Vagina (tissue), 2 donors: Measurements from ENCODE around the gene TENM4. TPM values are rescaled to one million over a fixed set of nuclear protein-coding genes. Genes with fewer than 3 reads are reported as not detected.

Source experiments
- DNase-seq, 2 donors: peaks; one replicate each; pipeline ENCODE4 v3.0.0-alpha.2; 2017; ENCODE audit errors: extremely low spot score in 2 of 2
- H3K27ac ChIP-seq: fragments of 200-600 bp; sonication (generic); one replicate; pipeline ENCODE4 v1.5.1; 2019
- H3K27me3 ChIP-seq: fragments of 200-600 bp; sonication (generic); one replicate; pipeline ENCODE4 v1.5.1; 2019
- H3K36me3 ChIP-seq, 2 donors: fragments of 200-600 bp; sonication (generic); one replicate each; pipeline ENCODE4 v1.5.1; 2017 to 2019
- H3K4me1 ChIP-seq: fragments of 200-600 bp; sonication (generic); one replicate; pipeline ENCODE4 v1.5.1; 2019
- H3K4me3 ChIP-seq, 2 donors: fragments of 200-600 bp; sonication (generic); 1 replicate in 1 of 2; 2 replicates in 1 of 2; pipeline ENCODE4 v1.5.1; 2016 to 2019
- H3K9me3 ChIP-seq: fragments of 200-600 bp; sonication (generic); one replicate; pipeline ENCODE4 v1.5.1; 2019
- POLR2A ChIP-seq, 2 donors: fragments of 450-650 bp; IDR thresholded peaks; one replicate each; pipeline ENCODE4 v1.6.1; 2017; ENCODE audit warnings: antibody characterized with exemption in 2 of 2, mild to moderate bottlenecking in 2 of 2, moderate library complexity in 2 of 2
- POLR2AphosphoS5 ChIP-seq, 2 donors: sonication (generic); formaldehyde crosslinking; IDR thresholded peaks; one replicate each; pipeline ENCODE4 v1.9.0; 2017; ENCODE audit warnings: antibody characterized with exemption in 2 of 2, mild to moderate bottlenecking in 2 of 2, low read depth in 1 of 2; ENCODE audit not compliant: insufficient read depth in 1 of 2
- intact Hi-C: fragments of 100-400 bp; cut with DNase I; formaldehyde crosslinking; loops from one replicate; pipeline ENCODE4 v1.15.1; 2023
- total RNA-seq: library from RNA; depleted of rRNA; stranded (reverse); fragments of >200 nt; gene quantifications from one replicate; pipeline ENCODE4 v1.2.3, GENCODE V29; 2016
- TF ChIP-seq, protein P1 (sequence below), 3 experiments: fragments of 450-650 bp in 2 of 3; fragments of 200-600 bp in 1 of 3; sonication (generic) in 1 of 3; IDR thresholded peaks; one replicate each; pipeline ENCODE4 v1.5.1; 2017 to 2019; ENCODE audit warnings: antibody characterized with exemption in 3 of 3, mild to moderate bottlenecking in 2 of 3, moderate library complexity in 2 of 3

Gene TENM4
- total RNA-seq, 1 donor from 2014 or later = 12.5 TPM

GRCh38 chr11:79402912-79403311, 37.9 kb downstream of the TENM4 start:
- Histone ChIP-seq H3K4me3 (no peak overlapping the region), H3K27me3 (no peaks in the 10 kb centered on the region), H3K9me3 (no peaks in the 10 kb centered on the region), H3K27ac (no peak overlapping the region), H3K4me1 (no peaks in the 10 kb centered on the region), H3K36me3 (no peaks in the 10 kb centered on the region)
- TF ChIP-seq POLR2A (IDR thresholded peaks at IDR 0.05) = no peak
- TF ChIP-seq, protein P1, sequence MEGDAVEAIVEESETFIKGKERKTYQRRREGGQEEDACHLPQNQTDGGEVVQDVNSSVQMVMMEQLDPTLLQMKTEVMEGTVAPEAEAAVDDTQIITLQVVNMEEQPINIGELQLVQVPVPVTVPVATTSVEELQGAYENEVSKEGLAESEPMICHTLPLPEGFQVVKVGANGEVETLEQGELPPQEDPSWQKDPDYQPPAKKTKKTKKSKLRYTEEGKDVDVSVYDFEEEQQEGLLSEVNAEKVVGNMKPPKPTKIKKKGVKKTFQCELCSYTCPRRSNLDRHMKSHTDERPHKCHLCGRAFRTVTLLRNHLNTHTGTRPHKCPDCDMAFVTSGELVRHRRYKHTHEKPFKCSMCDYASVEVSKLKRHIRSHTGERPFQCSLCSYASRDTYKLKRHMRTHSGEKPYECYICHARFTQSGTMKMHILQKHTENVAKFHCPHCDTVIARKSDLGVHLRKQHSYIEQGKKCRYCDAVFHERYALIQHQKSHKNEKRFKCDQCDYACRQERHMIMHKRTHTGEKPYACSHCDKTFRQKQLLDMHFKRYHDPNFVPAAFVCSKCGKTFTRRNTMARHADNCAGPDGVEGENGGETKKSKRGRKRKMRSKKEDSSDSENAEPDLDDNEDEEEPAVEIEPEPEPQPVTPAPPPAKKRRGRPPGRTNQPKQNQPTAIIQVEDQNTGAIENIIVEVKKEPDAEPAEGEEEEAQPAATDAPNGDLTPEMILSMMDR (IDR thresholded peaks at IDR 0.05) = no peak
- TF ChIP-seq POLR2AphosphoS5 (IDR thresholded peaks at IDR 0.05; ENCODE audit: insufficient read depth in 1 of 2, low read depth in 1 of 2) = no peak
- intact Hi-C loops = no loop called here
- DNase-seq = no peak

DNA sequence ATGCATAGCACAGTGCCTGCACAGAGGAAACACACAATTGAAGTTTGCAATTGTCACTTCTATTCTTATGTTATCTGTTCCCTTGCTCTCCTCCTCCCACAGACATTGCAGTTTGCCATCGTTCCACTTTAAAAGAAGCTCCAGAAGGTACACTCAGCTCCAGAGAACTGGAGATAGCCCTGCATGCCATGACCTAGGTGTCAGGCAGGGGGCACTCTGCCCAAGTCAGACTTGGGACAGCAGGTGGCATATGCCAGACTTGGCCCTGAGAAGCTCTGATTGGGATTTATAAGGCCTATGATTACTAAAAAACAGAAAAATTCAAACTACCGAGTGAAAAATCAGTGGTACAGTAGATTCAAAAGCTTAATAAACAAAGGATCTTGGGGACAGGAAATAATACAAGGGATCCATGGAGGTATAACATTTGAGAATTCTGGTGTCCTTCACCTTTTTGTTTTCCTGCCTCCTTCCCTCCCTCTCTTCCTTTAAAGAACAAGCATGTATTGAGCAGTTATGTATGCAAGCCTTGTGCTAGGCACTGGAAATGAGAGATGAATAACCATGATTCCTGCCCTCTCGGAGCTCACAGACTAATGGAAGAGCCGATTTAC, 40.0 kb downstream of the TENM4 start:
- DNase-seq = no peak
- Histone ChIP-seq H3K9me3 (no peaks in the 10 kb centered on the region), H3K36me3 (no peaks in the 10 kb centered on the region), H3K4me1 (no peaks in the 10 kb centered on the region), H3K27ac (no peak overlapping the region), H3K27me3 (no peaks in the 10 kb centered on the region), H3K4me3 (no peak overlapping the region)
- TF ChIP-seq POLR2A (IDR thresholded peaks at IDR 0.05) (no peak), POLR2AphosphoS5 (IDR thresholded peaks at IDR 0.05; ENCODE audit: insufficient read depth in 1 of 2, low read depth in 1 of 2) (no peak)
- TF ChIP-seq, protein P1 (IDR thresholded peaks at IDR 0.05) = no peak
- intact Hi-C loops = no loop called here

GRCh38 chr11:79400206-79400605, 40.6 kb downstream of the TENM4 start:
- Histone ChIP-seq H3K4me3 (no peak overlapping the region), H3K27ac (no peak overlapping the region), H3K9me3 (no peaks in the 10 kb centered on the region), H3K4me1 (no peaks in the 10 kb centered on the region), H3K27me3 (no peaks in the 10 kb centered on the region), H3K36me3 (no peaks in the 10 kb centered on the region)
- intact Hi-C loops = no loop called here
- DNase-seq = no peak
- TF ChIP-seq POLR2AphosphoS5 (IDR thresholded peaks at IDR 0.05; ENCODE audit: insufficient read depth in 1 of 2, low read depth in 1 of 2) (no peak), POLR2A (IDR thresholded peaks at IDR 0.05) (no peak)
- TF ChIP-seq, protein P1 (IDR thresholded peaks at IDR 0.05) = no peak

GRCh38 chr11:79397252-79397651, 43.6 kb downstream of the TENM4 start:
- H3K27me3 ChIP-seq = no peaks in the 10 kb centered on the region
- intact Hi-C loops = no loop called here
- H3K9me3 ChIP-seq = no peaks in the 10 kb centered on the region
- TF ChIP-seq POLR2A (IDR thresholded peaks at IDR 0.05) (no peak), POLR2AphosphoS5 (IDR thresholded peaks at IDR 0.05; ENCODE audit: insufficient read depth in 1 of 2, low read depth in 1 of 2) (no peak)
- TF ChIP-seq, protein P1 (IDR thresholded peaks at IDR 0.05) = no peak
- no peak overlapping the region for H3K4me3 ChIP-seq
- DNase-seq = no peak
- no peaks in the 10 kb centered on the region for H3K36me3 ChIP-seq
- no peaks in the 10 kb centered on the region for H3K4me1 ChIP-seq
- H3K27ac ChIP-seq = no peak overlapping the region

DNA sequence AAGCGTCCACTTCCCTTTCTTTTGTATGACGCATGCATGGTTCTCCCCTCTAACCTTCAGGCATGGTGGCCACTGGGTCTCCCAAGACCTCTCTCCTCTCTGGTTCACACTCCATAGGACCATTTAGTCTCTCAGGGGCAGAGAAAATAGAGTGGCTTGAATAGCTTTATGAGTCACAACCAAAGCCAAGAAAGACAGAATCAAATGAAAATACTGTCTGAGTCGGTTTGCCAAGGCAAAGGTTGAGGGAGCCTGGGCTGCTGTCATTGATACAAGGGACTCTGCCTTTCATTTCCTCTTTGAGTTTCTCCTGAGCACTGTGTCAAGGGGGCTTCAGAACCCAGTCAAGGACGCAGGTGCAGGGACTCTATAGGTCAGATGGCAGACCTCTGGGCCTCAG, 44.2 kb downstream of the TENM4 start:
- H3K27me3 ChIP-seq = no peaks in the 10 kb centered on the region
- no peak for DNase-seq
- no peaks in the 10 kb centered on the region for H3K9me3 ChIP-seq
- H3K36me3 ChIP-seq = no peaks in the 10 kb centered on the region
- TF ChIP-seq POLR2AphosphoS5 (IDR thresholded peaks at IDR 0.05; ENCODE audit: insufficient read depth in 1 of 2, low read depth in 1 of 2) (no peak), POLR2A (IDR thresholded peaks at IDR 0.05) (no peak)
- TF ChIP-seq, protein P1 (IDR thresholded peaks at IDR 0.05) = no peak
- no peak overlapping the region for H3K27ac ChIP-seq
- H3K4me3 ChIP-seq = no peak overlapping the region
- no peaks in the 10 kb centered on the region for H3K4me1 ChIP-seq
- intact Hi-C loops = no loop called here
